Osteoblast (primary cell): ENCODE measurements around the gene DNAJC5G. TPM values are rescaled to one million over a fixed set of nuclear protein-coding genes. Genes with fewer than 3 reads are reported as not detected.

Experiments
- DNase-seq: peaks from one replicate; pipeline ENCODE4 v3.0.0; 2011; ENCODE audit warnings: low spot score, mixed read lengths; ENCODE audit not compliant: insufficient read length; ENCODE audit errors: missing footprints
- H2AFZ ChIP-seq: 2 replicates; pipeline ENCODE4 v1.6.0; 2011; ENCODE audit warnings: mild to moderate bottlenecking, low read length
- H3K27ac ChIP-seq: 2 replicates; pipeline ENCODE4 v1.5.1; 2011; ENCODE audit warnings: mild to moderate bottlenecking, low read depth, low read length, moderate library complexity
- H3K27me3 ChIP-seq: 2 replicates; pipeline ENCODE4 v1.6.0; 2012; ENCODE audit warnings: mild to moderate bottlenecking, control low read depth, inconsistent platforms, low read length, moderate library complexity; ENCODE audit not compliant: insufficient read depth
- H3K36me3 ChIP-seq: 2 replicates; pipeline ENCODE4 v1.5.1; 2011; ENCODE audit warnings: mild to moderate bottlenecking, low read length, control low read depth, moderate library complexity; ENCODE audit not compliant: insufficient read depth
- H3K4me1 ChIP-seq: 2 replicates; pipeline ENCODE4 v1.5.1; 2011; ENCODE audit warnings: mild to moderate bottlenecking, low read length, control low read depth, moderate library complexity; ENCODE audit not compliant: insufficient read depth
- H3K4me2 ChIP-seq: 2 replicates; pipeline ENCODE4 v1.6.0; 2011; ENCODE audit warnings: mild to moderate bottlenecking, low read length; ENCODE audit not compliant: insufficient read depth
- H3K4me3 ChIP-seq: fragments of 200-600 bp; sonication (generic); 3 replicates; pipeline ENCODE4 v1.5.1; 2012; ENCODE audit warnings: mild to moderate bottlenecking, low read length, inconsistent platforms; ENCODE audit not compliant: insufficient read depth
- H3K79me2 ChIP-seq: 2 replicates; pipeline ENCODE4 v1.6.0; 2012; ENCODE audit warnings: mild to moderate bottlenecking, low read length, control low read depth, inconsistent platforms; ENCODE audit not compliant: insufficient read depth
- H3K9me3 ChIP-seq: 2 replicates; pipeline ENCODE4 v1.5.1; 2011; ENCODE audit warnings: low read depth, low read length, control low read depth
- H4K20me1 ChIP-seq: 2 replicates; pipeline ENCODE4 v1.6.0; 2012; ENCODE audit warnings: mild to moderate bottlenecking, low read length, control low read depth; ENCODE audit not compliant: insufficient read depth
- CTCF ChIP-seq: IDR thresholded peaks from 2 replicates; pipeline ENCODE4 v1.5.1; 2011; ENCODE audit warnings: mild to moderate bottlenecking, low read depth, low read length, moderate library complexity; ENCODE audit errors: extremely low read depth
- total RNA-seq: library from RNA; depleted of rRNA; stranded (reverse); fragments of >200 nt; gene quantifications from 2 replicates; pipeline ENCODE4 v1.2.3, GENCODE V29; 2012

The DNAJC5G gene
- total RNA-seq, 1 donor = not detected

GRCh38 chr2:27233341-27233740 lies 41.9 kb upstream of the DNAJC5G start:
- no peak for TF ChIP-seq CTCF
- Histone ChIP-seq H3K4me1 (no peaks in the 10 kb centered on the region), H4K20me1 (no peaks in the 10 kb centered on the region), H3K36me3 (peaks cover 89% of the 10 kb centered on the region), H3K27me3 (no peaks in the 10 kb centered on the region), H3K4me2 (no peak overlapping the region), H3K9me3 (no peaks in the 10 kb centered on the region), H3K4me3 (no peak overlapping the region), H3K79me2 (no peaks in the 10 kb centered on the region), H3K27ac (no peak overlapping the region), H2AFZ (no peak overlapping the region)
- DNase-seq = peak; percentile 61

GRCh38 chr2:27236136-27236535 lies 39.1 kb upstream of the DNAJC5G start:
- no peaks in the 10 kb centered on the region for H3K9me3 ChIP-seq
- no peaks in the 10 kb centered on the region for H3K4me1 ChIP-seq
- no peak overlapping the region for H2AFZ ChIP-seq
- H3K79me2 ChIP-seq = no peaks in the 10 kb centered on the region
- DNase-seq = no peak
- no peak overlapping the region for H3K27ac ChIP-seq
- TF ChIP-seq CTCF = no peak
- no peak overlapping the region for H3K4me2 ChIP-seq
- no peak overlapping the region for H3K4me3 ChIP-seq
- peaks cover 93% of the 10 kb centered on the region for H3K36me3 ChIP-seq
- H3K27me3 ChIP-seq = no peaks in the 10 kb centered on the region
- H4K20me1 ChIP-seq = no peaks in the 10 kb centered on the region

GRCh38 chr2:27236626-27237025 lies 38.6 kb upstream of the DNAJC5G start:
- Histone ChIP-seq H3K79me2 (no peaks in the 10 kb centered on the region), H2AFZ (no peak overlapping the region), H3K36me3 (peaks cover 93% of the 10 kb centered on the region), H3K4me1 (no peaks in the 10 kb centered on the region), H3K9me3 (no peaks in the 10 kb centered on the region), H3K27me3 (no peaks in the 10 kb centered on the region), H4K20me1 (no peaks in the 10 kb centered on the region), H3K4me3 (no peak overlapping the region), H3K4me2 (no peak overlapping the region), H3K27ac (no peak overlapping the region)
- DNase-seq = peak; percentile 49
- no peak for TF ChIP-seq CTCF

GRCh38 chr2:27237341-27237945 lies 37.8 kb upstream of the DNAJC5G start:
- Histone ChIP-seq H3K27ac (no peak overlapping the region), H3K79me2 (no peaks in the 10 kb centered on the region), H3K27me3 (no peaks in the 10 kb centered on the region), H3K36me3 (peaks cover 93% of the 10 kb centered on the region), H2AFZ (no peak overlapping the region), H3K9me3 (no peaks in the 10 kb centered on the region), H3K4me2 (no peak overlapping the region), H3K4me3 (no peak overlapping the region), H4K20me1 (no peaks in the 10 kb centered on the region), H3K4me1 (no peaks in the 10 kb centered on the region)
- no peak for TF ChIP-seq CTCF
- DNase-seq = peak; percentile 71
